Measurements from ENCODE around the gene ZBTB48.

GRCh38 chr1:6601923-6602668 is 22.3 kb downstream of the ZBTB48 start:
- TF ChIP-seq CTCF (IDR thresholded peaks at IDR 0.05), result no peak
- no peak for TF ChIP-seq POLR2A (IDR thresholded peaks at IDR 0.05)

All from uterus (tissue), 2 donors.